COLO829 (cell line): ENCODE data around the gene SMYD1.

ENCODE experiments used
- DNase-seq: peaks from one replicate; pipeline ENCODE4 v3.0.0; 2012; ENCODE audit warnings: low spot score

SMYD1 gene

DNA sequence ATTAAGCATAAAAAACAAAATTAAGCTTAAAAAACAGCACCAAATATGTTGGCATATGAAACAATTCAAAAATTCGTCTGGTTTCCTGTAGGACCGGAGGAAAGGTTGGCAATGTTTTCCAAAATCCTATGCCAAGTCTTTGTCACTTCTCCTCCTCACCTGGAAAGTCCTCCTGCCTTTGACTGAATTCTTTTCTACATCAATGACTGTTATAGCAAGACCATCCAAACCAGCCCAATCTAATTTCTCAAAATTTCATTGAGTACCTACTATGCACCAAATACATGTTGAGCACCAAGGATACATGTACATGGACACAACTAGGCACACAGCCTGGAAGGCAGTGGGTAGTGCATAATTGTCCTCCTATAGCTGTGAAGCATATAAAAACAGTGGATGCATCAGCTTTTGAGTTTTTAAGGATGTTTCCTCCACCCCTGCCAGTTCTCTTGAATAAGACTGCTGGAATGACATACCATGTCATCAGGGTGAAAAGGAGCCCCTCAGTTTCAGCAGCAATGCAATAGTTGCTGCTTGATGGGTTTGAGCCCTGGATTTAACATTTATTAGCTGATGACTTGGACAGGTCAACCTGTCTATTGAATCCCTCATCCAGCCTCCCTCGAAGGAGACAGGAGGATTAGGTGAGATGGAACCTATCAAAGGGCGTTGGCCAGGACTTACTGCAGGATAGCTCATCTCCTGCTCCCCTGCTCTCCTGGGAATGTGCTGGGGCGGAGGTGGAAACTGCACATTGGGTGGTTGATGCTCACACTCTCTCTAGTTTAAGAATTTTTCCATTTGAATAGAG lies 55.7 kb downstream of the SMYD1 start:
- no peak for DNase-seq

DNA sequence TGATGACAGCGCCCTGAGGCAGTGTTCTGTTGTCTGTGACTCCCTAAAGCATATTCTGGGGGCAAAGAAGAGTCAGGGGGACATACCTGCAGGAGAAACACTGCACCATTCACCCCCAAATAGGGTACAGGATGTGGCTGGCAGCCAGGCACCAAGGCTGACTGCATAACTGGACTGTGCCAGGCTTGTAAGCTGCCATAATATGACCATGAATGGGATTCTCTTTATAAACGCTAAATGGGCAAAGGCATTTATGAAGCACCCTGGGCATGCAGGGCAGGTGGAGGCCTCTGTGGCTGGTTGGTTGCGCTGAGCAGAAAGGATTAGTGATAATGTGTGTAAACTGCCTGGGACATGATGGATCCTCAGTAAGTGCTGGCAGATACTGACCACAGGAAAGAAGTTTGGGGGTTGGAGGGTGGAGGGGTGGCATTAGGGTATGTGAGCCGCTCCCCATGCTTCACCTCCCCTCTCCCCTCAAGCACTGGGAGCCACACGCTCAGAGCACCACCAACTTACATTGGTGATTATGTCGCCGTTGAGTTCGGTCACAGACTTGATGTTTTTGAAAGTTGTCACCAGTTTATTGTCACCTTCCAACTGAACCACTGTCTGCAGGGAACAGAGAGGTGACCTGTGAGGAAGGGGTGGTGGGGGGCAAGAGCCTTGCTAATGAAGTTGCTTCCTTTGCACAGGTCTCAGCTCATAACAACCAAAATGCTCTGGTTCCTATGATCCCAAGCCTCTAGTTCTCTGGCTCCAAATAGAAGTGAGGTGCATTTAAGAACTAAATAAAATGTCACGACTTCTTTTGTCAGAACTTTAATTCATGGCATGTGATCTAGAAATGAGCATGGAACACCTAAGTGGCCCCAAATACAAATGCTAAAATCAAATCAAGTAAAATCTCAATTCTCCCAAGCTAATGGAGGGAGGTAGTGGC lies 56.6 kb downstream of the SMYD1 start:
- DNase-seq: no peak

DNA sequence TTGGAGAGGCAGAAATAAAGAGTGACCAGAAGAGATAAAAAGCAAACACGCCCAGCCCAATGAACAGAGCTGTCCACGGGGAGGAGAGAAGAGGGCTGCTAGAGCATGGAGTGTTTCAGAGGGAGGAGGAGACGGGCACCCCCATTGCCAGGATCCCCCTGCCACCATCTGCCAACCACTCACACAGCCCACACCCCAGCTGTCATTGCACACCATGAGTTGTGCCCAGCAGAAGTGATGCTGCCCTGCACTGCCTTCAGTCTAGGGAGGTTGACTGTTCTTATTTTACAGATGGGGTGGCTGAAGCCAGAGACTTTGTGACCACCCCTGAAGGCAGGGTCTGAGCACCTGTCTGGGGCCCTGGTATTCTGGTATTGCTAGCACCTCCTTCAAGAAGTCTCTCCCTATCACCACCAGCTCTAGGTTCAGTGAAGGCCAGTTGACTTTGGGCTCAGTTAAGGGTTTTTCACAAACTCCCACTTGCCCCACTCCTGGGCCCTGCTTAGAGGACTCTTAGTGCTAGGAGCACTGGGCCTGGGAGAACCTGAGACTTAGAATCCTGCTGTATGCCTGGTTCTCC lies 57.8 kb downstream of the SMYD1 start:
- no peak for DNase-seq

DNA sequence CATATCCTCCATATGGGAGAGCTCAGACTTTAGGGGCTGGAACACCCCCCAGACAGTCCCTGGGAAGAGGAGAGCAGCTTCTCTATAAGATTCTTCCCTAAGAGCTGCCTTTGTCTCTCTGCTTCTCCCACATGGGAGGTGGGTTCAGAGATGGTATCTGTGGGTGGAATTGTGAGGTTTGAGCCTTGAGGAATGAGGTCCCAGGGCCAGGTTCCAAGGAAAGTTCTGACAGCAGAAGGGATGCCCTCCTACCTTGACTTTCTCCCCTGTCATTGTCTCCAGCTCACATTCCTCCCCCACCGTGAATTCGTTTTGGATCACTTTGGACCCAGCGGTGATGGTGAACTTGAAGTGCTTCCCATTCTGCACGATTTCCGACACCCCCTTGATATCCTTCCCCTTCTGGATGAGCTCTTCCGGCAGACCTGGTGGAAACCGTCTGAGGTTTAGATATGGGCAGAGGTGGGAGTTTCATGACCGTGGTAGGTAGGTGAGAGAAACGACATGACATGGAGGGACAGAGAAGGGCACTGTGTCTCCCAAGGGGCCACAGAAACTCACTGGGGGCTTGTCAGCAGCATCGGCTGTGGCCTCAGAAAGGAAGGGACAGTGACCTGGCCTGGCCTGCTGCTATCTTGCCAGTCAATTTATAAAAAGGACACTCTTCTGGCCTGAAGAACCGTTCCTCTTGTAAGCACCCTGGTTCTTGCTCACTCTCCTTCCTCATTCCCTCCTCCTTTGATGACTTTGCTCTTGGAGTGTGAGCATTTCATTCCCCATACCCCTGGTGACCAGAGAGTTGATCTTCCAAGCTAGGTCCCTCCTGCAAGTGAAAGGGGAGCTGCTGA lies 58.5 kb downstream of the SMYD1 start:
- no peak for DNase-seq

DNA sequence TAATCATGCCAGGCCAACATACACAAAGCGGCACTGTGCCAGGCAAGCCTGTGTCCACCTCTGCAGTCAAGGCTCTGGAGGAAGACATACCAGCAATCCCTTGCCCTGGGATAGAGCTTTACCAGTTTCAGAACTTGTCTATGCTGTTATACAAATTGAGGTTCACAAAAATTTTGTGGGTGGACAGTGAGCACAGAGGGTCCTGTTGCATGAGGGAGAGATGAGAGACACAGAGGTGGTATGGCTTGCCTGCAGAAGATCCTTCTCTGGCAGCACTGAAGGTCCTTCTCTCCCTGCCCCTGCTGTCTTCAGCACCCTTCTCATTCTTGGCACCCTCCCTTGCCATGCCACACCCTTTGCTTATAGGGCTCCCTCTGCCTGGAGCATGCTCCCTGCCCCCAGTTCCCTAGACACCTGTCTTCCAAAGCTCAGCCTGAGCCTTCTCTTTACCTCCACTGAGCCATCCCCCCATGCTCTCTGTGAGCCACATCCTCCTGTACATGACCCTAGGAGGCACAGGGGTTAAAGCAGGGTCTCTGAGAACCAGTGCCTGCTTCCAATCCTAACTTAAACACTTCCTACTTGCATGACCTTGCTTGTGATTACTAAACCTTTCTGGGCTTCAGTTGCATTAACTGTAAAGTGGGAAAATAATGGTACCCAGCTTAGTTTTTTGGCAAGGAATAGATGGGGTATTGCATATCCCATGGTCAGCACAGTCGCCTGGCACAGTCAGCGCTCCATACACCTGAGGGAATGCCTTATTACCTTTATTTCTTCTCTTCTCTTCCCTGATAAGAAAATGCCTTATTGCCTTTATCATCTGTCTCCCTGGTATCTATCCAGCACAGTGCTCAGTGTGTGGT lies 59.4 kb downstream of the SMYD1 start:
- no peak for DNase-seq

DNA sequence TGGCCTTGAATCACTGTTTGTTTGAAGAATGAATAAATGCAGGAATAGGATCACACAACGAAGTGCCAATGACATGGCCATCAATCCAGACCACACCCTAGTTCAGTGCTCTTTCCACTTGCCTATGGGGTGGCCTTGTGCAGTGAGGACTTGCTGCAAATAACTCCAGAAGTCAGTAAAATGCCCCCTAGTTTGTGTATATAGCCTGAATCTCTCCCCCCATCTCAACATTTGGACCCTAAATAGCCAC lies 59.9 kb downstream of the SMYD1 start:
- DNase-seq: no peak

DNA sequence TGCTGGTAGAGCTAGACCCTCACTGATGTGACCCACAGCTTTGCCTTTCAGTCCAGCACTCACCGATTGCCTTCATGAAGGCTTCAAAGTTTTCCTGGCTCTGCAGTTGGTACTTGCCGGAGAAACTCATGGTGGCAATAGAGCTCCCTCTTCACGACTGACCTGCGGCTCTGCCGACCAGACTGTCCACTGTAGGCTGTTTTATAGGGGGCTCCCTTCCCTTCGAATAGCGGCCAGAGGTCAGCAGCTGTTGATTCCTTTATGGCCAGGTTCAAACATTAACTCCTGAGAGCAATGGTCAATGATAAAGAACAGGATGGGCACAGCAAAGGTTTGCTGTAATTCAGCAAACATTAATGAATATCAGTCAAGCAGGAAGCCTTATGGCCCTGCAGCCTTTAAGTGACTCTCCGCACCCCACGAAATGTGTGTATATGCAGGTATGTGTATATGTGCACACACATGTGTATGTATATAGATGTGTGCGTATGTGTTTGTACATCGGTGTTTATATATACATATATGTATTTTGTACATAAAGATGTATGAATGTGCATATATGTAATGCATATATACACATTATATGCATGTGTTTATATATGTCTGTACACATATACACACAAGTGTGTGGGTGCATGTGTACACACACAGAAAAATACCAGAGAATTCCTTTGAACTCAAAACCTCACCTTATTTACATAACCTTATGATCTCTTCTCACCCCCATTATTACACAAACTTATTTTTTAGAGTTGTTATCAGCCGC lies 60.4 kb downstream of the SMYD1 start, which contains the start of gene FABP1:
FABP1 (minus strand) TSS at position 175 of the 766 bp plus-strand sequence; CDS start at position 130, 45 bp downstream.
- DNase-seq: no peak

DNA sequence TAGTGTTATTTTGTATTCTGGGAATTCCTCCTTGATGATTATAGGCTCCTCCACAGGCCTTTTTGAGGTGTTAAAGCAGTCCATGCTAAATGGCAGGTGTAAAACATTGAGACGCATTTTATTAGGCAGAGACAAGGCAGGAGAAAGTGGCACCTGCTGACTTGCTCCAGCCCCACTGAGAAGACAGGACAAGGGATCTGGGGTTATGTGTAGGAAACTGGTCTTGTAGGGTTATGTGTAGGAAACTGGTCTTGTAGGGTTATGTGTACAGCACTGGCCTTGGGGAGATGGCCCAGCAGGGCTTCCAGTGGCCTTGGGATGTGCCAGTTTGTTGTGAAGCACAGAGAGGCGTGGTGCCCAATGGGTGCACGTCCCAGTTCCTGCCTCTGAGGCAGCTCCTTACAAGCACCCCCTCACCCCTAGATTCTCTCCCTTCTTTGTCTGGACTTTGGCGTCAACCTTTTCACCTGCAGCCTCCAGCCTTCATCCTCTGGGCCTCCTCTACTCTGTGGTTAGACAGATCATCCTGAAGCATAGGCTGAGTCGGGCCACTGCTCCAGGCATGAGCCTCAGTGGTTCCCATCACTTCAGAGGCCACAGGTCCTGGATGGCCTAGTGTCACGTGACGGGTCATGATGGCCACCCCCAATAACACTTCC lies 61.2 kb downstream of the SMYD1 start:
- no peak for DNase-seq

DNA sequence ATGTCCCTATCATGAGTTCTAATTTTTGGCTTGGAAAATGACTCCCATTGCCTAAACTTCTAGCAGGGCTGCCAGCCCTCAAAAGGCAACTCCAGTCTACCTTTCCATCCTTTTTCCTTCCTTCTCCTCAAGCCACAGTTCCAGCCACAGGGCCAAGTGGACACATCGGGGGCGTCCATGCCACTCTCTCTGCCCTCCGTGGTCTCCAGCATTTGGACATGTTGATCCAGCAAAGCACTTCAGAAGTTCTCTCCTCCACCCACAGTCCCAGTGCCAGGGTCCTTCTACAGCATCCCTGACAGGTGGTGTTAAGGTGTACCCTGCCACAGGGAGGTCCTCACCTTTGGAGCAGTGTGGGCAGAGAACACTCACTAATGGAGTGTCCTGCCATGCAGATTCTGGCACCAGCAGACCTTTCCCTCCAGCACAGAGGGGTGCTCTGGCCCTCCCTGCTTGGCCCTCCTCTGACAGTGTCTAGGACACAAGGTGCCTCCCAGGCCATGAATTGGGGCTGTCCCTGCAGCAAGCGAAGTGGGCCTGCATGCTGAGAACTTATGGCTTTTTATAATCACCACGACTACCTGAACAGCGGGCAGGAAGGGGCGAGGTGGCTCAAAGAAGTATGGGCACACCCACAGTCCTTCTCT lies 61.8 kb downstream of the SMYD1 start:
- DNase-seq: no peak

DNA sequence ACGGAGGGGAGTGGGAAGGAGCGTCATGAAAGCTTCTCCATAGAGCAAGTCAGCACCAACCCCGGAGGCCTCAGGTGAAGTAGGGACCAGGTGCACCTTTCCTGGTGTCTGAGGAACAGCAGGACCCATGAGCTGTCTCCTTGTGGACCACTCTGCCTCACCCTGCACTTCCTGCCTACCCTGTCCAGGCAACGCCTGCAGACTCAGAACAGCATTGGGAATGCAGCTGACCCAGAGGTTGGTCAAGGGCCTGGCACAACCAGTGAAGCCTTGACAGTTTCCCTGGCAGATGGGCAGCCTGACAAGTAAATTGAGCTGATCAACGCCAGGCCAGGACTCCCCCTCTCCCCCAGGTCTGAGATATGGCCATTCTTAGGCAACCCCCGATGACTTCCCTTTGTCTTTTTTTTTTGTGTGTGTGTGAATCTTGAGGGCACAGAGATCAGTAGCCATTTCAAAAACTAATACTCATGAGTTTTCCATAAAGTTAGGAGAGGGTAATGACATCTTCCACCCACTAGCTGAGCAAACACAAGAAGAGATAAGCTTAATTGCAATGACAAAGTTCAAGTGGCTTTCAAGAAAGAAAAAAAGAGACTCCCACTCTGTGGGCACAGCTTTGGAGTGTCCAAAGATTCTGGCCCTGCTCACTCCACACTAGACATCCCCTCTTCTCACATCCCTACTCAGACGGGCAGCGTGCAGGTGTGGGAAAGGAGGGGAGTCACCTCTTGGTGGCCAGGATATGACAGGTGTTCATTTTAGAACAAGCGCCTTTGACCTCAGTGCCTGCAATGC lies 63.8 kb downstream of the SMYD1 start:
- DNase-seq: no peak

DNA sequence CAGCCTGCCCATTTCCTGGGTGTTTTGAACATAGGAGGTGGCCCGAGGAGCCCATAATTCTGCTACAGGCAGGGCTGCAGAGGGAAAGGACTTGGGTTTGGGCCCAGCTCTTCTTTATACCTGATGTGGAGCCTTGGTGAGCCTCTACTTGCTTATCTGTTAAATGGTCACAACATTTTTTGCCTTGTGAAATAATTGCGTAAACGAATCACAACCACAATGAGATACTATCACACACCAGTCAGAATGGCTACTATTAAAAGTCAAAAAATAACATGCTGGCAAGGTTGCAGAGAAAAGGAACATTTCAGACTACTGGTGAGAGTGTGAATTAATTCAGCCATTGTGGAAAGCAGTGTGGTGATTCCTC lies 64.4 kb downstream of the SMYD1 start:
- no peak for DNase-seq

DNA sequence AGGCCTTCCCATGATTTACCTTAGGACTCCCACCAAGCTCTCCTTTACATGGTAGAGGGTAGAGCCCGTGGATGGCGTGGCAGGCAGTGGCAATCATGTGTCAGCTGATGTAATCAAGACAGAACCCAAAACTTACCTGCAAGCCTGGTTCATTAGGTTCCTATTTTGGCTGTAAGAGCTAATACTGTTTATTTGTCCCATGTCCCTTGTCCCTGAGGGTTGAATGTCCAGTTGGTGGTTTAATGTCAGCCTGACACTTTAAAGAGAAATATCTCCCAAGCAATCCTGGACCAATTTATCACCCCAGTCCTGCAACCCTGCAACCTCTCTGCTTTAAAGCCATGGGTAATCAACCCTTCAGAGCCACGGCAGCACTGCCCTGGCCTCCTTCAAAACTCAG lies 66.2 kb downstream of the SMYD1 start:
- no peak for DNase-seq

DNA sequence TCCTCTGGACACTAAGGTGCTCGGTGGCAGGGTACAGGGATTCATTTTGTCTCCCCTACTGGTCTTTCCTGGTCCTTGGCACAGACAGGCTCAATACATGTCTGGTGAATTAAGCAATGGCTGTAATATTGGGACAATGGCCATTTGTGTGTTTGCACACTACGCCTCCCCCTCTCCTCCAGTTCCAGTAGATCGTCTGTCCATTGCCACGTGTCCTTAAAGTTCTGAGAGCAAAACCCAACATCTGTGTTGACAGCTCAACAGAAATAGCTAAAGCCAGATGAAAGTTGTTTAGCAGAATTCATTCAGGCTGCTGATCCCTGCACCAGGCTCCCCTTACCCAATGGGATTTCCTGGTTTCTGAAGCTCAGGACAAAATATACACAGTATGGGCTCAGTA lies 69.2 kb downstream of the SMYD1 start:
- no peak for DNase-seq

DNA sequence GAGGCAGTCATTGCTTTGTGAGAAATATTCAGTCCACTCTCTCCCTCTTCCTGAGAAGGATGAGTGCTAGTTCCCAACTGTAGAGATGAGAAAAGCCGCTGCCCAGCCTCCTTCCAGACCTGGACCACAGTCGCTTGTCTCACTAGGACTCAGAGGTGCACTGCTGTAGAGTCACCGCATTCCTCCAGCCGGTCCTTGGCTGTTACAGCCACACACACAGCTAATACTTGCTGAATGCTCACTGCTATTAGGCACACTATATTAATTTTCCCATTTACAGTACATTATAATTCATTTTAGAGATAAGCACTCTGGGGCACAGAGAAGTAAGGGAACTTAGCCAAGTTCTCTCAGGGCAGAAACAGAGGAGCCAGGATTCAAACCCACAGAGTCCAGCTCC lies 70.2 kb downstream of the SMYD1 start:
- DNase-seq: no peak

DNA sequence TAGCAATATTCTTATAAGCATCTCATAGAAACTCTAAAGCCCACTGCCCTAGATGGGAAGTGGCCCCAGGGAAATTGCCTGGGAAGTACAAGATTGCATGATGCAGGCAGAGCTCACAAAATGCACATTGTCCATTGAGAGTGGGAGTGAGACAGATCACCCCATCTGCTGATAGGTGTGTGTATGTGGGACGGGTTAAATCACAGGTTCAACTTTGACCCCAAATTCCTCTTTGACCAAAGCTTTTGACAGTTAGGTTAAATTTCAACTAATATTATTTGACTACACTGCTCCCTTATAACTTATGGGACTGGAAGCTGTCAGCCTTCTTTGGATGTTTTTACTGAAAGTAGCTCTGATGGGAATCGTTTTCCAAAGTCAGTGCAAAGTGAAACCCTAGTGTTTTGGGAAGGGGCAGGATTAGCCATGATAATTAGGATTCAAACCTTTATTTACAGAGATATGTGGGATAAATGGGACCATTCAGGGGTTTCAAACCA lies 71.6 kb downstream of the SMYD1 start:
- DNase-seq: no peak

DNA sequence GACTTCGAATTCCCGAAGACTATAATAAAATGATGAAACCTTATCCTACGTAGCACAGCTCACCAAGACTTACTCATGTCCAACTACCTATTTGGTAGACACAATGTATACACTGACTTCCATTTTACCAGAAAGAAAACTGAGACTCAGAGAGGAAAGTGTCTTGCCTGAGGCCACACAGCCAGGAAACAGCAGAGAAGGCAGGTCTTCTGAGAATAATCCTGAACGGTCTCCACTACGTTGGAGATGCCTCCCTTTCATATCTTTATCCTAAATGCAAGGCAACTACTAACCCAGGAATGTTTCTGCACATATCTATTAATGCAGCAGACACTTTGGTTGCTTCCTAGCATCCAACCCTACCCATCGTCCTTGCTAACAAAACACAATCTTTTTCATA lies 72.2 kb downstream of the SMYD1 start:
- DNase-seq: no peak

DNA sequence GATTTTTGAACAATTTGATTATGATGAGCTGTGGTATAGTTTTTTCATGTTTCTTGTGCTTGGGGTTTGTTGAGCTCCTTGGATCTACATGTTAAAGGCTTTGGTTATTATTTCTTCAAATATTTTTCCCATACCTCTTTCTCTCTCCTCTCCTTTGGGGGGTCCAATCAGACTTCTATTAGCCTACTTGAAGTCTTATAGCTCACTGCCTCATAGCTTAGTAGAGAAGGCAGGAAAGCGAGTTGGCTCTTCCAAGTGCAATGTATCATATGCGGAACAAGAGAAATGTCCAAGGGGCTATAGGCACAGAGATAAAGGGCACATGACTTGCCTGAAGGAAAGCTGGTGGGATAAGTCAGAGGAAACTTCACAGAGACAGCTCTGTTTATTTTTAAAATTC lies 74.3 kb downstream of the SMYD1 start:
- DNase-seq: no peak

DNA sequence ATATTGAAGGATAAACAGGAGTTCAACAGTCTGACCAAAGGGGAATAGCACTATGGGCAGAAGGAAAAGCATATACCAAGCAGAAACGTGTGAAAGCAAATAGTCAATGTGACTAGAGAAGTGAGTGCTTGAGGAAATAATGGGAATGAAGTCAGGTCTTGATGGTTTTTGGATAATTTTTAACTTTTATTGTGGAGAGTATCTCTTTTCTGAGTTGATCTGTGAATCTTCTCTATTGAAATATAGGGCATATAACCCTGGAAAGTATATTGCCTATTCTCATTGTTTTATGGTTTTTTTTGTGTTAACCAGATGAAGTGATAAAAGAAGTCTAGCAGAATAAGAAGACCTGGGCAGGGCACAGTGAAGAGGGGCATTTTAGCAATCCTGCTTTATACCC lies 76.6 kb downstream of the SMYD1 start:
- no peak for DNase-seq
